Prostate gland (tissue), 2 donors: ENCODE data around the gene EXD3. TPM values are rescaled to one million over a fixed set of nuclear protein-coding genes. Genes with fewer than 3 reads are reported as not detected.
"Not testable (repeated sequence)": the region's sequence is repeated elsewhere in the genome, so short reads cannot be mapped to it uniquely, and the experiment has no call there.

Source experiments
- DNase-seq: peaks from one replicate; pipeline ENCODE4 v3.0.0-alpha.2; 2019; ENCODE audit warnings: low spot score
- H3K27ac ChIP-seq, 2 donors: fragments of 200-600 bp; sonication (generic); 2 replicates each; pipeline ENCODE4 v1.5.1; 2017 to 2019
- H3K27me3 ChIP-seq: fragments of 200-600 bp; sonication (generic); replicated peaks from 2 replicates; pipeline ENCODE4 v1.5.1; 2019; ENCODE audit not compliant: insufficient read depth
- H3K36me3 ChIP-seq, 2 donors: fragments of 200-600 bp; sonication (generic); 1 replicate in 1 of 2; 2 replicates in 1 of 2; pipeline versions ENCODE4 v1.5.1 to v1.8.1; 2017 to 2019
- H3K4me1 ChIP-seq: fragments of 200-600 bp; sonication (generic); replicated peaks from 2 replicates; pipeline ENCODE4 v1.5.1; 2019
- H3K4me3 ChIP-seq, 2 donors: fragments of 200-600 bp; sonication (generic); 2 replicates each; pipeline ENCODE4 v1.5.1; 2017 to 2019
- H3K9me3 ChIP-seq: fragments of 200-600 bp; sonication (generic); 2 replicates; pipeline ENCODE4 v1.5.1; 2017
- POLR2AphosphoS5 ChIP-seq: sonication (generic); formaldehyde crosslinking; IDR thresholded peaks from one replicate; pipeline ENCODE4 v1.6.1; 2017; ENCODE audit warnings: antibody characterized with exemption
- WGBS: methylation state at CpG from one replicate; pipeline ENCODE4 v1.1.5; 2018; 5-methylcytosine and 5-hydroxymethylcytosine counted together
- intact Hi-C: fragments of 100-400 bp; cut with DNase I; formaldehyde crosslinking; loops from one replicate; pipeline ENCODE4 v1.14.2; 2022
- microRNA-seq: library from miRNA; unstranded; fragments of <30 nt; microRNA quantifications from one replicate; pipeline ENCODE4, GENCODE V29; 2016
- total RNA-seq, 2 donors: library from RNA; depleted of rRNA; stranded (reverse); fragments of >200 nt; gene quantifications; one replicate each; pipeline ENCODE4 v1.1.0, GENCODE V29; 2016
- TF ChIP-seq, protein P1 (sequence below), 4 experiments: fragments of 200-600 bp in 2 of 4; fragments of 450-650 bp in 2 of 4; sonication (generic) in 2 of 4; IDR thresholded peaks; 1 replicate in 3 of 4; 2 replicates in 1 of 4; pipeline ENCODE4 v1.5.1; 2016 to 2019; ENCODE audit warnings: antibody characterized with exemption in 4 of 4, mild to moderate bottlenecking in 2 of 4, moderate library complexity in 2 of 4

The EXD3 gene
- total RNA-seq, 2 donors from 2014 or later: 32.6 to 44.8 TPM

DNA sequence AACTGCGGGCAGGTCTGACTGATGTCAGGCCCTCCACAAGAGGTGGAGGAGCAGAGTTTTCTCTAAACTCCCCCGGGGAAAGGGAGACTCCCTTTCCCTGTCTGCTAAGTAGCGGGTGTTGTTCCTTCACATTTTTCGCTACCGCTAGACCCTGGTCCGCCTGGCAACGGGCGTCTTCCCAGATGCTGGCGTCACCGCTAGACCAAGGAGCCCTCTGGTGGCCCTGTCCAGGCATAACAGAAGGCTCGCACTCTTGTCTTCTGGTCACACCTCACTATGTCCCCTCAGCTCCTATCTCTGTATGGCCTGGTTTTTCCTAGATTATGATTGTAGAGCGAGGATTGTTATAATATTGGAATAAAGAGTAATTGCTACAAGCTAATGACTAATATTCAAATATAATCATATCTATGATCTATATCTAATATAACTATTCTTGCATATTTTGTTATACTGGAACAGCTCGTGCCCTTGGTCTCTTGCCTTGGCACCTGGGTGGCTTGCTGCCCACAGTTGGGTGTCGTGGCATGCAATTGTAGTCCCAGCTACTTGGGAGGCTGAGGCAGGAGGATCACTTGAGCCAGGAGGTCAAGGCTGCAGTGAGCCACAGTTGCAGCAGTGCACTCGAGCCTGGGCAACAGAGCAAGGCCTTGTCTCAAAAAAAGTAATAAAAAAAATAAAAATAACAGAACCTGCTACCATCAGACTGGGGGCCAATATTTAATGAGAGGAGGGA is 160.6 kb downstream of the EXD3 start:
- H3K4me1 ChIP-seq, H3K27me3 ChIP-seq, intact Hi-C loops, H3K9me3 ChIP-seq, DNase-seq, H3K36me3 ChIP-seq, H3K4me3 ChIP-seq, H3K27ac ChIP-seq: not testable (repeated sequence)
- peak; percentile 7 for TF ChIP-seq POLR2AphosphoS5
- TF ChIP-seq, protein P1, sequence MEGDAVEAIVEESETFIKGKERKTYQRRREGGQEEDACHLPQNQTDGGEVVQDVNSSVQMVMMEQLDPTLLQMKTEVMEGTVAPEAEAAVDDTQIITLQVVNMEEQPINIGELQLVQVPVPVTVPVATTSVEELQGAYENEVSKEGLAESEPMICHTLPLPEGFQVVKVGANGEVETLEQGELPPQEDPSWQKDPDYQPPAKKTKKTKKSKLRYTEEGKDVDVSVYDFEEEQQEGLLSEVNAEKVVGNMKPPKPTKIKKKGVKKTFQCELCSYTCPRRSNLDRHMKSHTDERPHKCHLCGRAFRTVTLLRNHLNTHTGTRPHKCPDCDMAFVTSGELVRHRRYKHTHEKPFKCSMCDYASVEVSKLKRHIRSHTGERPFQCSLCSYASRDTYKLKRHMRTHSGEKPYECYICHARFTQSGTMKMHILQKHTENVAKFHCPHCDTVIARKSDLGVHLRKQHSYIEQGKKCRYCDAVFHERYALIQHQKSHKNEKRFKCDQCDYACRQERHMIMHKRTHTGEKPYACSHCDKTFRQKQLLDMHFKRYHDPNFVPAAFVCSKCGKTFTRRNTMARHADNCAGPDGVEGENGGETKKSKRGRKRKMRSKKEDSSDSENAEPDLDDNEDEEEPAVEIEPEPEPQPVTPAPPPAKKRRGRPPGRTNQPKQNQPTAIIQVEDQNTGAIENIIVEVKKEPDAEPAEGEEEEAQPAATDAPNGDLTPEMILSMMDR (IDR thresholded peaks at IDR 0.05): peak in 2 of 4 experiments; percentile 40 to 50
- 50% methylated on average over 15 of the region's 15 CpGs for whole genome bisulfite sequencing

Small RNA genes lying within 50 kb of the gene (microRNA-seq; reads per million reads assigned to microRNA genes)
- gene MIR7114: 2.3 reads per million, percentile 32 among the genes with 10 or more reads in this experiment

Other genes with a start within 250 kb of the EXD3 start
- 10 to 100 TPM; 32.5 to 64.5 TPM for gene ANAPC2, start 234.6 kb downstream of the EXD3 start, total RNA-seq
- gene SSNA1, start 234.5 kb downstream of the EXD3 start, total RNA-seq: 100 to 1,000 TPM; 114 to 124 TPM
- gene TPRN, start 222.4 kb downstream of the EXD3 start, total RNA-seq: 10 to 100 TPM; 26.1 to 30.4 TPM
- 10 to 100 TPM; 35.3 to 47.8 TPM for gene TMEM203, start 217.5 kb downstream of the EXD3 start, total RNA-seq
- 10 to 100 TPM; 18.5 to 31.9 TPM for gene NDOR1, start 217.5 kb downstream of the EXD3 start, total RNA-seq
- 1 to 10 TPM; 3.8 to 6.2 TPM for gene RNF208, start 200.9 kb downstream of the EXD3 start, total RNA-seq
- 1 to 10 TPM; 2.7 to 4.9 TPM for gene CYSRT1, start 198.0 kb downstream of the EXD3 start, total RNA-seq
- gene RNF224, start 195.7 kb downstream of the EXD3 start, total RNA-seq: not detected
- under 1 TPM in 1 of 2 donors, not detected in 1; 0.57 TPM for gene SLC34A3, start 192.3 kb downstream of the EXD3 start, total RNA-seq
- 100 to 1,000 TPM; 279 to 484 TPM for gene TUBB4B, start 181.9 kb downstream of the EXD3 start, total RNA-seq
- 1 to 10 TPM in 1 of 2 donors, not detected in 1; 4.2 TPM for gene STPG3, start 171.9 kb downstream of the EXD3 start, total RNA-seq
- gene NELFB, start 167.8 kb downstream of the EXD3 start, total RNA-seq: 10 to 100 TPM; 44.9 to 82.1 TPM
- 1 to 10 TPM; 1.6 to 7.3 TPM for gene TOR4A, start 145.4 kb downstream of the EXD3 start, total RNA-seq
- 10 to 100 TPM; 22.4 to 24.3 TPM for gene NRARP, start 120.9 kb downstream of the EXD3 start, total RNA-seq
- gene NOXA1, start 231 bp upstream of the EXD3 start, total RNA-seq: 10 to 100 TPM in 1 of 2 donors, 1 to 10 TPM in 1; 7.5 to 17.1 TPM
- 1 to 10 TPM; 1.8 TPM for gene ENTPD8, start 18.2 kb upstream of the EXD3 start, total RNA-seq
- 100 to 1,000 TPM in 1 of 2 donors, 10 to 100 TPM in 1; 42.4 to 128 TPM for gene NSMF, start 36.2 kb upstream of the EXD3 start, total RNA-seq
- 10 to 100 TPM; 34.2 to 64.3 TPM for gene PNPLA7, start 127.2 kb upstream of the EXD3 start, total RNA-seq
- gene MRPL41, start 128.7 kb upstream of the EXD3 start, total RNA-seq: 100 to 1,000 TPM in 1 of 2 donors, 10 to 100 TPM in 1; 75.8 to 133 TPM
- 10 to 100 TPM; 34.3 to 62.4 TPM for gene DPH7, start 155.8 kb upstream of the EXD3 start, total RNA-seq
- 10 to 100 TPM; 20.8 to 34.8 TPM for gene ZMYND19, start 167.3 kb upstream of the EXD3 start, total RNA-seq
- gene ARRDC1, start 182.5 kb upstream of the EXD3 start, total RNA-seq: 100 to 1,000 TPM; 123 to 126 TPM
- gene EHMT1, start 195.8 kb upstream of the EXD3 start, total RNA-seq: 100 to 1,000 TPM in 1 of 2 donors, 10 to 100 TPM in 1; 81.3 to 149 TPM